GM12878 (cell line): ENCODE results near the gene CBLN3.
"Not testable (repeated sequence)": the region's sequence is repeated elsewhere in the genome, so short reads cannot be mapped to it uniquely, and the experiment has no call there.

ENCODE experiments used
- CTCF ChIP-seq, 3 experiments: IDR thresholded peaks in 2 of 3; conservative IDR thresholded peaks in 1 of 3; 2 replicates each; pipeline ENCODE4 v1.5.1; 2011; ENCODE audit warnings: low read depth in 3 of 3, low read length in 3 of 3, mild to moderate bottlenecking in 3 of 3, control low read depth in 2 of 3, moderate library complexity in 2 of 3, inconsistent platforms in 1 of 3, mixed read lengths in 1 of 3; ENCODE audit not compliant: control insufficient read depth in 2 of 3, insufficient read depth in 1 of 3; ENCODE audit errors: extremely low read depth in 1 of 3
- EZH2 ChIP-seq: IDR thresholded peaks from 2 replicates; pipeline ENCODE4 v1.6.1; 2012; ENCODE audit warnings: low read depth, mild to moderate bottlenecking, control low read depth, inconsistent platforms, low read length, borderline replicate concordance; ENCODE audit not compliant: control insufficient read depth
- HDAC2 ChIP-seq: fragments of 200-600 bp; sonication (generic); IDR thresholded peaks from 2 replicates; pipeline ENCODE4 v1.6.1; 2017
- JUNB ChIP-seq: IDR thresholded peaks from 2 replicates; pipeline ENCODE4 v1.6.1; 2016; ENCODE audit warnings: antibody characterized with exemption, mild to moderate bottlenecking
- MYC ChIP-seq: IDR thresholded peaks from 2 replicates; pipeline ENCODE4 v1.6.1; 2011; ENCODE audit warnings: mild to moderate bottlenecking, low read length, moderate library complexity, inconsistent platforms; ENCODE audit not compliant: insufficient read depth, insufficient replicate concordance, insufficient read length, severe bottlenecking
- NFYB ChIP-seq: IDR thresholded peaks from 2 replicates; pipeline ENCODE4 v1.6.1; 2011; ENCODE audit warnings: low read depth, mild to moderate bottlenecking, low read length, improper control_type of control experiment, moderate library complexity; ENCODE audit not compliant: insufficient read depth
- PKNOX1 ChIP-seq: fragments of 450-650 bp; IDR thresholded peaks from 2 replicates; pipeline ENCODE4 v1.6.1; 2016; ENCODE audit warnings: mild to moderate bottlenecking
- POLR2A ChIP-seq: IDR thresholded peaks from 2 replicates; pipeline ENCODE4 v1.6.1; 2011; ENCODE audit warnings: low read depth, mild to moderate bottlenecking, low read length
- POLR2AphosphoS5 ChIP-seq: IDR thresholded peaks from 2 replicates; pipeline ENCODE4 v1.6.1; 2011; ENCODE audit warnings: mild to moderate bottlenecking, low read length, inconsistent platforms
- RELA ChIP-seq: fragments of 450-650 bp; IDR thresholded peaks from 2 replicates; pipeline ENCODE4 v1.8.0; 2014; ENCODE audit warnings: borderline replicate concordance; ENCODE audit not compliant: partially characterized antibody
- RFX5 ChIP-seq: IDR thresholded peaks from 2 replicates; pipeline ENCODE4 v1.6.1; 2011; ENCODE audit warnings: low read depth, low read length, improper control_type of control experiment
- SPI1 ChIP-seq: IDR thresholded peaks from 2 replicates; pipeline ENCODE4 v1.6.1; 2011; ENCODE audit warnings: low read depth, mild to moderate bottlenecking, low read length, moderate library complexity, borderline replicate concordance; ENCODE audit not compliant: insufficient read depth
- USF2 ChIP-seq: IDR thresholded peaks from 2 replicates; pipeline ENCODE4 v1.6.1; 2011; ENCODE audit warnings: low read depth, low read length, improper control_type of control experiment, borderline replicate concordance
- ZNF384 ChIP-seq: IDR thresholded peaks from 2 replicates; pipeline ENCODE4 v1.6.1; 2012; ENCODE audit warnings: low read depth, mild to moderate bottlenecking, low read length, improper control_type of control experiment, borderline replicate concordance

GRCh38 chr14:24387579-24387978 lies 41.9 kb downstream of the CBLN3 start:
- not testable (repeated sequence) for TF ChIP-seq NFYB; POLR2A; HDAC2; CTCF (IDR thresholded peaks at IDR 0.05 in 2 of 3, conservative IDR thresholded peaks at IDR 0.05 in 1 of 3; ENCODE audit: control insufficient read depth in 2 of 3, extremely low read depth in 1 of 3, insufficient read depth in 1 of 3, low read depth in 3 of 3, low read length in 3 of 3); PKNOX1; RELA; SPI1; USF2; ZNF384; POLR2AphosphoS5; JUNB; MYC; RFX5; EZH2
